Kasumi-1 (cell line): ENCODE measurements around the gene PGM2L1.
A peak's percentile ranks its signal among the peaks of the same experiment; 100 is the strongest.
"Not testable (repeated sequence)": the region's sequence is repeated elsewhere in the genome, so short reads cannot be mapped to it uniquely, and the experiment has no call there.

Experiments used
- DNase-seq, 2 experiments: peaks; one replicate each; lab custom pipeline; 2025; lab: John Stamatoyannopoulos, UW

Gene PGM2L1

GRCh38 chr11:74400606-74401005 is 2.4 kb upstream of the PGM2L1 start:
- DNase-seq = no peak

- DNase-seq = peak; percentile 69 to 84
Measured at GRCh38 chr11:74397501-74398243, 561 bp downstream of the PGM2L1 start.

- DNase-seq = no peak
Measured at GRCh38 chr11:74392256-74392655, 6.0 kb downstream of the PGM2L1 start.

- DNase-seq = no peak
Measured at GRCh38 chr11:74391193-74391592, 7.0 kb downstream of the PGM2L1 start.

GRCh38 chr11:74390697-74391096 is 7.5 kb downstream of the PGM2L1 start:
- no peak for DNase-seq

GRCh38 chr11:74388678-74389327 is 9.4 kb downstream of the PGM2L1 start:
- peak; percentile 50 to 55 for DNase-seq

GRCh38 chr11:74384641-74385040 is 13.6 kb downstream of the PGM2L1 start:
- DNase-seq = no peak

GRCh38 chr11:74380746-74381439 is 17.3 kb downstream of the PGM2L1 start:
- DNase-seq = no peak

- DNase-seq = no peak
Measured at GRCh38 chr11:74377689-74378088, 20.5 kb downstream of the PGM2L1 start.

- no peak for DNase-seq
Measured at GRCh38 chr11:74373382-74373781, 24.9 kb downstream of the PGM2L1 start.

- DNase-seq = no peak
Measured at GRCh38 chr11:74371269-74372052, 26.8 kb downstream of the PGM2L1 start.

- no peak for DNase-seq
Measured at GRCh38 chr11:74370123-74370522, 28.1 kb downstream of the PGM2L1 start.

- no peak for DNase-seq
Measured at GRCh38 chr11:74367881-74368280, 30.4 kb downstream of the PGM2L1 start.

- DNase-seq = no peak
Measured at GRCh38 chr11:74366576-74366975, 31.7 kb downstream of the PGM2L1 start.

- not testable (repeated sequence) for DNase-seq
Measured at GRCh38 chr11:74365805-74366204, 32.4 kb downstream of the PGM2L1 start.

- DNase-seq = no peak
Measured at GRCh38 chr11:74357449-74357848, 40.8 kb downstream of the PGM2L1 start.

- DNase-seq = no peak
Measured at GRCh38 chr11:74355626-74356025, 42.6 kb downstream of the PGM2L1 start.

GRCh38 chr11:74354036-74354435 is 44.2 kb downstream of the PGM2L1 start:
- DNase-seq = no peak

GRCh38 chr11:74347381-74347780 is 50.9 kb downstream of the PGM2L1 start:
- no peak for DNase-seq

- no peak for DNase-seq
Measured at GRCh38 chr11:74345420-74345819, 52.8 kb downstream of the PGM2L1 start.

- no peak for DNase-seq
Measured at GRCh38 chr11:74341921-74342320, 56.3 kb downstream of the PGM2L1 start.

- DNase-seq = no peak
Measured at GRCh38 chr11:74339619-74340018, 58.6 kb downstream of the PGM2L1 start.
